A549 (cell line): ENCODE measurements around the gene DPEP2. TPM values are rescaled to one million over a fixed set of nuclear protein-coding genes. Genes with fewer than 3 reads are reported as not detected.

Experiments
- ATAC-seq, 2 experiments: fragments of 200-7000 bp in 1 of 2; fragments of >200 bp in 1 of 2; cut with Nextera tagmentation in 1 of 2; cut with Tn5 transposase in 1 of 2; 3 replicates each; pipeline versions ENCODE4 v1.8.0 to v1.9.1; 2018 to 2020; ENCODE audit warnings: mild to moderate bottlenecking in 1 of 2, moderate library complexity in 1 of 2
- CTCF ChIA-PET: fragments of 300-600 bp; sonication (Branson Sonifier 250); formaldehyde crosslinking; extraction: SDS; loops from one replicate; lab custom pipeline; 2021; ENCODE audit warnings: antibody characterized with exemption, inconsistent platforms; lab: Yijun Ruan, JAX
- POLR2A ChIA-PET: fragments of 350-600 bp; formaldehyde crosslinking; extraction: SDS; loops from one replicate; lab custom pipeline; 2021; ENCODE audit warnings: antibody characterized with exemption, inconsistent platforms; lab: Yijun Ruan, JAX
- DNase-seq, 2 experiments: peaks; one replicate each; pipeline versions ENCODE4 v3.0.0 to v3.0.0-alpha.2; 2011 to 2016; ENCODE audit warnings: low read depth in 1 of 2, low spot score in 1 of 2
- FAIRE-seq: peaks from 2 replicates; lab custom pipeline; 2011; peaks lifted over from hg19 to GRCh38; lab: Jason Lieb, UNC
- H3K27ac ChIP-seq, 2 experiments: fragments of >200 bp; sonication (Bioruptor Twin); formaldehyde crosslinking; 3 replicates each; pipeline ENCODE4 v1.5.1; 2016 to 2017
- H3K4me1 ChIP-seq: fragments of >200 bp; sonication (Bioruptor Twin); formaldehyde crosslinking; 3 replicates; pipeline ENCODE4 v1.6.1; 2016
- H3K4me2 ChIP-seq: fragments of >200 bp; sonication (Bioruptor Twin); formaldehyde crosslinking; 3 replicates; pipeline ENCODE4 v1.6.1; 2016
- H3K4me3 ChIP-seq: fragments of >200 bp; sonication (Bioruptor Twin); formaldehyde crosslinking; 3 replicates; pipeline ENCODE4 v1.5.1; 2016
- H3K9me3 ChIP-seq: fragments of >200 bp; sonication (Bioruptor Twin); formaldehyde crosslinking; 3 replicates; pipeline ENCODE4 v1.6.1; 2016
- BHLHE40 ChIP-seq: IDR thresholded peaks from 2 replicates; pipeline ENCODE4 v1.6.1; 2012; ENCODE audit warnings: low read depth, low read length, inconsistent platforms
- CBX2 ChIP-seq: fragments of 200-600 bp; sonication (generic); IDR thresholded peaks from 2 replicates; pipeline ENCODE4 v1.6.1; 2016; ENCODE audit warnings: low read depth, mild to moderate bottlenecking, borderline replicate concordance
- CHD4 ChIP-seq: fragments of 200-600 bp; sonication (generic); IDR thresholded peaks from 2 replicates; pipeline ENCODE4 v1.6.1; 2016; ENCODE audit warnings: antibody characterized with exemption, mild to moderate bottlenecking, borderline replicate concordance
- GATA3 ChIP-seq: IDR thresholded peaks from 2 replicates; pipeline ENCODE4 v1.6.1; 2012; ENCODE audit warnings: borderline replicate concordance
- HDAC2 ChIP-seq: fragments of 200-600 bp; sonication (generic); IDR thresholded peaks from 2 replicates; pipeline ENCODE4 v1.6.1; 2016
- HOXA7 ChIP-seq: fragments of 250-450 bp; sonication (Bioruptor Pico); IDR thresholded peaks from 2 replicates; pipeline ENCODE4 v1.5.0; 2020; ENCODE audit warnings: mild to moderate bottlenecking, moderate library complexity
- HOXB13 ChIP-seq: fragments of 250-450 bp; sonication (Bioruptor Pico); IDR thresholded peaks from 2 replicates; pipeline ENCODE4 v1.5.0; 2020; ENCODE audit warnings: low read depth, mild to moderate bottlenecking, moderate library complexity
- HOXB5 ChIP-seq: fragments of 250-450 bp; sonication (Bioruptor Pico); IDR thresholded peaks from 2 replicates; pipeline ENCODE4 v1.5.0; 2020; ENCODE audit warnings: mild to moderate bottlenecking, moderate library complexity
- MAFK ChIP-seq: fragments of 450-650 bp; IDR thresholded peaks from 2 replicates; pipeline ENCODE4 v1.6.1; 2014; ENCODE audit not compliant: partially characterized antibody
- MAZ ChIP-seq: fragments of 150-350 bp; IDR thresholded peaks from 2 replicates; pipeline ENCODE4 v1.6.1; 2014; ENCODE audit warnings: antibody characterized with exemption, low read depth, low read length, borderline replicate concordance
- NFE2L2 ChIP-seq: fragments of 150-350 bp; conservative IDR thresholded peaks from 2 replicates; pipeline ENCODE4 v1.6.1; 2014; ENCODE audit warnings: low read length
- NR3C1 ChIP-seq: fragments of >200 bp; sonication (Bioruptor Twin); formaldehyde crosslinking; IDR thresholded peaks from 3 replicates; pipeline ENCODE4 v1.6.1; 2017
- PHF8 ChIP-seq: fragments of 200-600 bp; sonication (generic); IDR thresholded peaks from 2 replicates; pipeline ENCODE4 v1.6.1; 2016; ENCODE audit warnings: low read depth, mild to moderate bottlenecking, antibody characterized with exemption, moderate library complexity, borderline replicate concordance
- POLR2AphosphoS2 ChIP-seq: conservative IDR thresholded peaks from 2 replicates; pipeline ENCODE4 v1.6.1; 2012; ENCODE audit warnings: low read length, improper control_type of control experiment, inconsistent platforms
- RAD21 ChIP-seq, 2 experiments: fragments of >200 bp in 1 of 2; sonication (Bioruptor Twin) in 1 of 2; formaldehyde crosslinking in 1 of 2; IDR thresholded peaks in 1 of 2; conservative IDR thresholded peaks in 1 of 2; 2 replicates in 1 of 2; 3 replicates in 1 of 2; pipeline ENCODE4 v1.6.1; 2012 to 2018; ENCODE audit warnings: inconsistent platforms in 1 of 2
- RARB ChIP-seq: fragments of 250-450 bp; sonication (Bioruptor Pico); IDR thresholded peaks from 2 replicates; pipeline ENCODE4 v1.8.0; 2021; ENCODE audit warnings: mild to moderate bottlenecking, moderate library complexity
- RCOR1 ChIP-seq: fragments of 150-350 bp; IDR thresholded peaks from 2 replicates; pipeline ENCODE4 v1.6.1; 2014; ENCODE audit warnings: antibody characterized with exemption, low read length, low read depth
- RNF2 ChIP-seq: fragments of 200-600 bp; sonication (generic); IDR thresholded peaks from 2 replicates; pipeline ENCODE4 v1.6.1; 2016; ENCODE audit warnings: low read depth, mild to moderate bottlenecking, antibody characterized with exemption, moderate library complexity, borderline replicate concordance
- TP53 ChIP-seq: fragments of 250-450 bp; sonication (Bioruptor Pico); IDR thresholded peaks from 2 replicates; pipeline ENCODE4 v1.5.0; 2021; ENCODE audit warnings: mild to moderate bottlenecking, moderate library complexity
- WGBS: methylation state at CpG from one replicate; pipeline ENCODE4 v1.1.6; 2017; ENCODE audit errors: missing lambda C conversion rate; 5-methylcytosine and 5-hydroxymethylcytosine counted together
- polyA plus RNA-seq, 4 experiments: library from polyadenylated mRNA; depleted of rRNA in 3 of 4; stranded (reverse); fragments of >200 nt; fragmentation: RNase III in 1 of 4; extraction: RNeasy Plus Mini Kit Qiagen cat#74134 plus additional on column Dnase treatment in 1 of 4; gene quantifications; 2 replicates in 3 of 4; 3 replicates in 1 of 4; pipeline ENCODE4 v1.2.3, GENCODE V29; 2011 to 2017
- TF ChIP-seq, protein P1 (sequence below): fragments of 450-650 bp; IDR thresholded peaks from 2 replicates; pipeline ENCODE4 v1.6.1; 2014; ENCODE audit warnings: antibody characterized with exemption
- TF ChIP-seq, protein P2 (sequence below): IDR thresholded peaks from 2 replicates; pipeline ENCODE4 v1.6.1; 2012; ENCODE audit warnings: low read depth, borderline replicate concordance
- TF ChIP-seq, protein P3 (sequence below): IDR thresholded peaks from 2 replicates; pipeline ENCODE4 v1.6.1; 2012

The DPEP2 gene
- polyA plus RNA-seq, 2 of the 4 experiments (the other 2 are of a cell fraction), result not detected

- no peak overlapping the region for H3K4me3 ChIP-seq
- WGBS, result 92% methylated on average over 16 of the region's 16 CpGs
- DNase-seq, result no peak
- H3K4me2 ChIP-seq, result no peak overlapping the region
- no peak for ATAC-seq
- POLR2A ChIA-PET, result no interaction called here
- no peak overlapping the region for H3K27ac ChIP-seq
- H3K9me3 ChIP-seq, result no peaks in the 10 kb centered on the region
- no peaks in the 10 kb centered on the region for H3K4me1 ChIP-seq
- CTCF ChIA-PET, result interaction anchor here (0.8 to 8.4 kb wide), 5 partner anchors 9 to 134 kb away, joined by 3 to 54 read pairs (median 4); partner anchors contain the start of genes LCAT and PSMB10
- no peak for FAIRE-seq
- TF ChIP-seq RCOR1 (no peak), RAD21 (conservative IDR thresholded peaks at IDR 0.05 in 1 of 2, IDR thresholded peaks at IDR 0.05 in 1 of 2) (no peak), NFE2L2 (no peak), HOXB5 (CRISPR knock-in tag) (no peak), MAZ (no peak), NR3C1 (no peak), MAFK (no peak), HOXA7 (CRISPR knock-in tag) (no peak), HDAC2 (no peak), PHF8 (no peak), RNF2 (no peak), TP53 (no peak)
- TF ChIP-seq, protein P1, sequence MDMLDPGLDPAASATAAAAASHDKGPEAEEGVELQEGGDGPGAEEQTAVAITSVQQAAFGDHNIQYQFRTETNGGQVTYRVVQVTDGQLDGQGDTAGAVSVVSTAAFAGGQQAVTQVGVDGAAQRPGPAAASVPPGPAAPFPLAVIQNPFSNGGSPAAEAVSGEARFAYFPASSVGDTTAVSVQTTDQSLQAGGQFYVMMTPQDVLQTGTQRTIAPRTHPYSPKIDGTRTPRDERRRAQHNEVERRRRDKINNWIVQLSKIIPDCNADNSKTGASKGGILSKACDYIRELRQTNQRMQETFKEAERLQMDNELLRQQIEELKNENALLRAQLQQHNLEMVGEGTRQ, result no peak
- TF ChIP-seq, protein P2, sequence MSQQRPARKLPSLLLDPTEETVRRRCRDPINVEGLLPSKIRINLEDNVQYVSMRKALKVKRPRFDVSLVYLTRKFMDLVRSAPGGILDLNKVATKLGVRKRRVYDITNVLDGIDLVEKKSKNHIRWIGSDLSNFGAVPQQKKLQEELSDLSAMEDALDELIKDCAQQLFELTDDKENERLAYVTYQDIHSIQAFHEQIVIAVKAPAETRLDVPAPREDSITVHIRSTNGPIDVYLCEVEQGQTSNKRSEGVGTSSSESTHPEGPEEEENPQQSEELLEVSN, result no peak
- TF ChIP-seq, protein P3, sequence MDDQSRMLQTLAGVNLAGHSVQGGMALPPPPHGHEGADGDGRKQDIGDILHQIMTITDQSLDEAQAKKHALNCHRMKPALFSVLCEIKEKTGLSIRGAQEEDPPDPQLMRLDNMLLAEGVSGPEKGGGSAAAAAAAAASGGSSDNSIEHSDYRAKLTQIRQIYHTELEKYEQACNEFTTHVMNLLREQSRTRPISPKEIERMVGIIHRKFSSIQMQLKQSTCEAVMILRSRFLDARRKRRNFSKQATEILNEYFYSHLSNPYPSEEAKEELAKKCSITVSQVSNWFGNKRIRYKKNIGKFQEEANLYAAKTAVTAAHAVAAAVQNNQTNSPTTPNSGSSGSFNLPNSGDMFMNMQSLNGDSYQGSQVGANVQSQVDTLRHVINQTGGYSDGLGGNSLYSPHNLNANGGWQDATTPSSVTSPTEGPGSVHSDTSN, result no peak
These were observed 48.9 kb downstream of the DPEP2 start for GRCh38 chr16:67950335-67950843.

GRCh38 chr16:67949645-67950044 is 49.6 kb downstream of the DPEP2 start:
- H3K4me1 ChIP-seq, result no peaks in the 10 kb centered on the region
- no peak overlapping the region for H3K27ac ChIP-seq
- FAIRE-seq (no peak), DNase-seq (no peak), ATAC-seq (no peak)
- H3K4me3 ChIP-seq, result no peak overlapping the region
- no peak for TF ChIP-seq TP53
- TF ChIP-seq CBX2, result no peak
- no peak for TF ChIP-seq POLR2AphosphoS2
- TF ChIP-seq NFE2L2, result no peak
- TF ChIP-seq, protein P3, result no peak
- no peak for TF ChIP-seq BHLHE40
- TF ChIP-seq CHD4, result no peak
- TF ChIP-seq GATA3, result no peak
- TF ChIP-seq RARB (CRISPR knock-in tag), result no peak
- TF ChIP-seq, protein P1, result no peak
- no peak for TF ChIP-seq HOXA7 (CRISPR knock-in tag)
- TF ChIP-seq HOXB13, result no peak
- CTCF ChIA-PET, result interaction anchor here (0.8 to 8.4 kb wide), 7 partner anchors 8 to 133 kb away, joined by 3 to 54 read pairs (median 4); partner anchors contain the start of genes LCAT and PSMB10
- no peaks in the 10 kb centered on the region for H3K9me3 ChIP-seq
- POLR2A ChIA-PET, result interaction anchor here (1.4 kb wide), 1 partner anchor 14 kb away, joined by 4 read pairs; no protein-coding TSS in a partner anchor
- H3K4me2 ChIP-seq, result no peak overlapping the region
- 92% methylated on average over 7 of the region's 11 CpGs for WGBS
